ENCODE measurements around the gene KCNMB1. TPM values are rescaled to one million over a fixed set of nuclear protein-coding genes. Genes with fewer than 3 reads are reported as not detected.

The KCNMB1 gene
- total and polyA plus RNA-seq, 2 of the 13 experiments (the other 11 are each of a cell fraction or from before 2014, with no cell fraction given) = not detected

- FAIRE-seq (no peak), DNase-seq (ENCODE audit: low spot score) (no peak), ATAC-seq (no peak)
- in situ Hi-C loops (cut with HindIII; ENCODE audit: extremely low pct_ligation_motif_present, low pct_unique_long_range_greater_than_20kb) (no loop called here), intact Hi-C loops (cut with micrococcal nuclease; ENCODE audit: unreplicated experiment) (no loop called here)
- no peaks in the 10 kb centered on the region for H3K9me3 ChIP-seq (ENCODE audit: low read length)
- no peak overlapping the region for H3K27ac ChIP-seq (ENCODE audit: extremely low read length, insufficient read depth, low read length)
- H3K4me1 ChIP-seq (ENCODE audit: insufficient read depth, low read length) = no peaks in the 10 kb centered on the region
- H3K36me3 ChIP-seq (replicated peaks in 1 of 2; ENCODE audit: control insufficient read depth in 1 of 2, insufficient read depth in 2 of 2, low read length in 2 of 2) = no peaks in the 10 kb centered on the region
- no peak overlapping the region for H3K4me2 ChIP-seq (ENCODE audit: low read depth, low read length)
- no peak overlapping the region for H2AFZ ChIP-seq (ENCODE audit: low read length)
- no peaks in the 10 kb centered on the region for H3K79me2 ChIP-seq (ENCODE audit: insufficient read depth, low read length)
- no TSS peak for BruUV-seq (replicated peaks)
- peaks cover 0 to 16% of the 10 kb centered on the region in 2 experiments; a peak in 2 of 5 replicates for H3K27me3 ChIP-seq (ENCODE audit: control insufficient read depth in 1 of 2, insufficient read depth in 2 of 2, low read length in 2 of 2)
- ChIA-PET CTCF (ENCODE audit: low intra/inter-chr PET ratio, low total read pairs) (no interaction called here), POLR2A (no interaction called here)
- 13% methylated on average over 5 of the region's 5 CpGs for WGBS (ENCODE audit: low lambda C conversion rate)
- no peak overlapping the region for H3K4me3 ChIP-seq (replicated peaks in 1 of 3; ENCODE audit: insufficient read depth in 1 of 3, low read depth in 2 of 3, low read length in 3 of 3)
- no peaks in the 10 kb centered on the region for H4K20me1 ChIP-seq (ENCODE audit: insufficient read depth, low read length)
- TF ChIP-seq ZNF138 (CRISPR knock-in tag; IDR thresholded peaks at IDR 0.05; ENCODE audit: low read depth) (no peak), ZFP82 (CRISPR knock-in tag; IDR thresholded peaks at IDR 0.05; ENCODE audit: borderline replicate concordance) (no peak), TBX3 (IDR thresholded peaks at IDR 0.05; ENCODE audit: borderline replicate concordance) (no peak), ASH2L (IDR thresholded peaks at IDR 0.05; ENCODE audit: insufficient read length, low read depth, low read length) (no peak), AKAP8 (CRISPR knock-in tag; IDR thresholded peaks at IDR 0.05) (no peak), CSRNP1 (CRISPR knock-in tag; IDR thresholded peaks at IDR 0.05) (no peak), ARID5B (CRISPR knock-in tag; IDR thresholded peaks at IDR 0.05) (no peak), CREB1 (IDR thresholded peaks at IDR 0.05) (no peak), CREB1 (CRISPR knock-in tag; IDR thresholded peaks at IDR 0.05) (no peak), ZNF709 (CRISPR knock-in tag; IDR thresholded peaks at IDR 0.05) (no peak), CERS6 (CRISPR knock-in tag; IDR thresholded peaks at IDR 0.05) (no peak), ZNF124 (CRISPR knock-in tag; IDR thresholded peaks at IDR 0.05) (no peak), IRF1 (CRISPR knock-in tag; IDR thresholded peaks at IDR 0.05; ENCODE audit: low read depth) (no peak)
- H3K9ac ChIP-seq (ENCODE audit: insufficient read depth, low read depth, low read length) = no peak overlapping the region
These were observed 20.6 kb downstream of the KCNMB1 start for GRCh38 chr5:170368586-170368985.
